Renal cortex interstitium (tissue), 11 donors: ENCODE data around the gene KAT8. TPM values are rescaled to one million over a fixed set of nuclear protein-coding genes. Genes with fewer than 3 reads are reported as not detected.

Experiments used
- DNase-seq, 11 donors: peaks; one replicate each; pipeline ENCODE4 v3.0.0-alpha.2; 2013; ENCODE audit warnings: low read depth in 9 of 11, low spot score in 4 of 11; ENCODE audit errors: extremely low read depth in 1 of 11
- polyA plus RNA-seq, 3 donors: library from polyadenylated mRNA; unstranded; fragments of 120-200 nt; gene quantifications; one replicate each; pipeline ENCODE4 v1.2.1, GENCODE V29; 2013; ENCODE audit not compliant: insufficient read length in 3 of 3

KAT8 gene
- polyA plus RNA-seq, 3 donors = 65.5 to 82.0 (median 69.7) TPM

- DNase-seq = no peak
Observed at GRCh38 chr16:31080756-31081419, 36.6 kb upstream of the KAT8 start.

- no peak for DNase-seq
Observed at GRCh38 chr16:31081428-31082351, 35.8 kb upstream of the KAT8 start.

GRCh38 chr16:31082368-31083045, 35.0 kb upstream of the KAT8 start:
- DNase-seq = no peak

GRCh38 chr16:31083081-31083480, 34.4 kb upstream of the KAT8 start:
- no peak for DNase-seq

- DNase-seq = no peak
Observed at GRCh38 chr16:31083556-31083955, 33.9 kb upstream of the KAT8 start.

GRCh38 chr16:31083981-31084380, 33.5 kb upstream of the KAT8 start:
- DNase-seq = no peak

- DNase-seq = no peak
Observed at GRCh38 chr16:31084584-31085302, 32.7 kb upstream of the KAT8 start.

- no peak for DNase-seq
Observed at GRCh38 chr16:31085411-31085810, 32.1 kb upstream of the KAT8 start.

GRCh38 chr16:31085873-31086628, 31.4 kb upstream of the KAT8 start:
- DNase-seq = no peak

- no peak for DNase-seq
Observed at GRCh38 chr16:31086629-31086906, 30.9 kb upstream of the KAT8 start.

GRCh38 chr16:31087481-31087880, 30.0 kb upstream of the KAT8 start:
- no peak for DNase-seq

- DNase-seq = no peak
Observed at GRCh38 chr16:31087971-31088370, 29.5 kb upstream of the KAT8 start.

GRCh38 chr16:31088459-31089183, 28.8 kb upstream of the KAT8 start, which contains the start of gene PRSS53:
TSS of gene PRSS53 (minus strand) at chr16:31088943. CDS start at chr16:31088809, 134 bp downstream.
- DNase-seq = no peak

GRCh38 chr16:31089199-31089598, 28.3 kb upstream of the KAT8 start:
- no peak for DNase-seq

- DNase-seq = no peak
Observed at GRCh38 chr16:31090540-31090939, 26.9 kb upstream of the KAT8 start.

GRCh38 chr16:31092330-31092729, 25.1 kb upstream of the KAT8 start:
- no peak for DNase-seq

GRCh38 chr16:31093132-31093703, 24.2 kb upstream of the KAT8 start:
- no peak for DNase-seq

- no peak for DNase-seq
Observed at GRCh38 chr16:31094088-31094423, 23.4 kb upstream of the KAT8 start.
